Mesenchymal stem cell (in vitro differentiated cells and primary cell): Measurements from ENCODE around the gene EEPD1.
A peak's percentile ranks its signal among the peaks of the same experiment; 100 is the strongest.
"Not testable (repeated sequence)": the region's sequence is repeated elsewhere in the genome, so short reads cannot be mapped to it uniquely, and the experiment has no call there.

ENCODE experiments used
- DNase-seq: peaks from one replicate; pipeline ENCODE4 v3.0.0-alpha.2; 2013
- H2AFZ ChIP-seq: one replicate; pipeline ENCODE4 v1.6.1; 2013; ENCODE audit warnings: low read depth, mild to moderate bottlenecking, control low read depth, inconsistent platforms, low read length, moderate library complexity
- H2AK5ac ChIP-seq: 2 replicates; pipeline ENCODE4 v1.6.1; 2013; ENCODE audit warnings: low read length, moderate library complexity, mild to moderate bottlenecking, inconsistent platforms; ENCODE audit not compliant: severe bottlenecking
- H2BK120ac ChIP-seq: one replicate; pipeline ENCODE4 v1.6.1; 2013; ENCODE audit warnings: low read depth, mild to moderate bottlenecking, inconsistent platforms, low read length, moderate library complexity
- H2BK12ac ChIP-seq, 2 experiments: one replicate each; pipeline ENCODE4 v1.6.1; 2013; ENCODE audit warnings: inconsistent platforms in 2 of 2, low read length in 2 of 2, mild to moderate bottlenecking in 2 of 2, moderate library complexity in 2 of 2, control low read depth in 1 of 2
- H2BK15ac ChIP-seq: one replicate; pipeline ENCODE4 v1.6.1; 2013; ENCODE audit warnings: mild to moderate bottlenecking, low read depth, inconsistent platforms; ENCODE audit not compliant: poor library complexity, severe bottlenecking
- H2BK5ac ChIP-seq: 2 replicates; pipeline ENCODE4 v1.6.1; 2013; ENCODE audit warnings: low read depth, mild to moderate bottlenecking, low read length, control low read depth, inconsistent platforms; ENCODE audit not compliant: poor library complexity, severe bottlenecking
- H3K14ac ChIP-seq, 2 experiments: one replicate each; pipeline ENCODE4 v1.6.1; 2013; ENCODE audit warnings: inconsistent platforms in 2 of 2, low read length in 2 of 2, control low read depth in 1 of 2, mild to moderate bottlenecking in 1 of 2, moderate library complexity in 1 of 2
- H3K18ac ChIP-seq, 2 experiments: one replicate each; pipeline ENCODE4 v1.6.1; 2013; ENCODE audit warnings: inconsistent platforms in 2 of 2, low read length in 2 of 2, control low read depth in 1 of 2, low read depth in 1 of 2, mild to moderate bottlenecking in 1 of 2
- H3K23ac ChIP-seq, 2 experiments: one replicate each; pipeline ENCODE4 v1.6.1; 2013; ENCODE audit warnings: inconsistent platforms in 2 of 2, low read length in 2 of 2, mild to moderate bottlenecking in 2 of 2, moderate library complexity in 2 of 2, control low read depth in 1 of 2
- H3K27ac ChIP-seq: 2 replicates; pipeline ENCODE4 v1.5.1; 2013; ENCODE audit warnings: mild to moderate bottlenecking, moderate library complexity, low read length, control low read depth, inconsistent platforms; ENCODE audit not compliant: poor library complexity, severe bottlenecking
- H3K27me3 ChIP-seq, 2 experiments: 2 replicates each; pipeline versions ENCODE4 v1.6.1 to v1.7.0; 2013; ENCODE audit warnings: low read length in 2 of 2, mild to moderate bottlenecking in 2 of 2, moderate library complexity in 2 of 2, control low read depth in 1 of 2, inconsistent platforms in 1 of 2; ENCODE audit not compliant: control insufficient read depth in 1 of 2, insufficient read depth in 1 of 2
- H3K36me3 ChIP-seq, 2 experiments: 2 replicates each; pipeline versions ENCODE4 v1.6.1 to v1.7.0; 2013; ENCODE audit warnings: low read length in 2 of 2, control low read depth in 1 of 2, inconsistent platforms in 1 of 2, low read depth in 1 of 2, mild to moderate bottlenecking in 1 of 2; ENCODE audit not compliant: insufficient read depth in 2 of 2, control insufficient read depth in 1 of 2
- H3K4ac ChIP-seq, 2 experiments: one replicate each; pipeline ENCODE4 v1.6.1; 2013; ENCODE audit warnings: inconsistent platforms in 2 of 2, low read length in 2 of 2, mild to moderate bottlenecking in 2 of 2, moderate library complexity in 2 of 2, control low read depth in 1 of 2, low read depth in 1 of 2
- H3K4me1 ChIP-seq: 2 replicates; pipeline ENCODE4 v1.6.1; 2013; ENCODE audit warnings: low read depth, low read length, control low read depth; ENCODE audit not compliant: control insufficient read depth, insufficient read depth
- H3K4me2 ChIP-seq: 2 replicates; pipeline ENCODE4 v1.6.1; 2013; ENCODE audit warnings: low read length, mild to moderate bottlenecking, inconsistent platforms; ENCODE audit not compliant: poor library complexity, severe bottlenecking
- H3K4me3 ChIP-seq, 2 experiments: 2 replicates each; pipeline versions ENCODE4 v1.5.1 to v1.7.0; 2013; ENCODE audit warnings: low read length in 2 of 2, mild to moderate bottlenecking in 2 of 2, control low read depth in 1 of 2, low read depth in 1 of 2; ENCODE audit not compliant: insufficient read depth in 1 of 2
- H3K79me1 ChIP-seq: replicated peaks from 2 replicates; pipeline ENCODE4 v1.6.1; 2013; ENCODE audit warnings: mild to moderate bottlenecking, control low read depth, low read length, inconsistent platforms; ENCODE audit not compliant: poor library complexity, severe bottlenecking
- H3K9ac ChIP-seq: 2 replicates; pipeline ENCODE4 v1.7.0; 2013; ENCODE audit warnings: mild to moderate bottlenecking, low read length, moderate library complexity
- H3K9me3 ChIP-seq: 2 replicates; pipeline ENCODE4 v1.7.0; 2013; ENCODE audit warnings: mild to moderate bottlenecking, low read length; ENCODE audit not compliant: control insufficient read depth
- H4K8ac ChIP-seq: one replicate; pipeline ENCODE4 v1.6.1; 2013; ENCODE audit warnings: inconsistent platforms, mild to moderate bottlenecking, low read length, moderate library complexity
- H4K91ac ChIP-seq: one replicate; pipeline ENCODE4 v1.6.1; 2013; ENCODE audit warnings: mild to moderate bottlenecking, low read length, inconsistent platforms
- WGBS: methylation state at CpG from one replicate; pipeline ENCODE4 v1.1.7; 2013; ENCODE audit warnings: mixed read lengths; 5-methylcytosine and 5-hydroxymethylcytosine counted together

The EEPD1 gene

DNA sequence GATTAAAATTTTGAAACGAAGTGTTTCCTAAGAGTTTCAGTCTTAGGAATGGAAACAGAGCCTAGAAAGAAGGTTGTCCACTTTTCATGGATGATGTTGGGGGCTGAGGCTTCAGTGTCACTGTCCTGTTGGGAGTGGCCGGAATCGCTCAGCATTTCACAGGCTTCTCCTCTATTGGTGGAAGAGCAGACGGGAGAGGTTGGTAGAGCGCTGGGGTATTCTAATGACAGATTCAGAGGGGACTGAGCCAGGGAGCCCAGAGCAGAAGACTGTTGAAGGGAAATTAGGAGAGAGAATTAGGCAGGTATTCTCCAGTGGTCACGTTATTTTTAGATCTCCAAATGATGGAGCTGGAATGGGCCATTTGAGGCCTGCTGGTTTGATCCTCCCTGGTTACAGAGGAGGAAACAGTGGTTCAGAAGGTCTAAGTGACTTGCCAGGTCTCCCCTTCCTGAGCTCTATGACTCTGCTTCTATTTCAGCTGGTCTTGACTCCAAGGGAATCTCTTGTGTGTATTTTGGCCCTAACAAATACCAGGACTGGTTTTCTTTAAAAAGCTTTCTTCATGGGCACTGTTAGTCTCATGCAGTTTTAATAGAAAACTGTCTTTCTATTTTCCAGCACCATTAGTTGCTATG is 35.7 kb upstream of the EEPD1 start:
- Histone ChIP-seq H4K91ac (no peak overlapping the region), H2BK12ac (peak overlapping the region in 1 of 2 experiments; percentile 60), H3K4ac (no peak overlapping the region), H3K9me3 (no peaks in the 10 kb centered on the region), H3K27ac (no peak overlapping the region), H2AK5ac (peak overlapping the region; percentile 64), H3K4me1 (peaks cover 10% of the 10 kb centered on the region), H2BK15ac (no peak overlapping the region), H3K4me2 (no peak overlapping the region), H2BK5ac (no peak overlapping the region), H3K9ac (peak overlapping the region; percentile 62), H3K14ac (no peak overlapping the region), H3K36me3 (no peaks in the 10 kb centered on the region), H3K23ac (no peak overlapping the region), H2AFZ (no peak overlapping the region), H3K27me3 (no peaks in the 10 kb centered on the region), H3K79me1 (no peaks in the 10 kb centered on the region), H4K8ac (no peak overlapping the region), H3K18ac (no peak overlapping the region), H3K4me3 (no peak overlapping the region), H2BK120ac (no peak overlapping the region)
- WGBS, result 90% methylated on average over 6 of the region's 6 CpGs
- no peak for DNase-seq

DNA sequence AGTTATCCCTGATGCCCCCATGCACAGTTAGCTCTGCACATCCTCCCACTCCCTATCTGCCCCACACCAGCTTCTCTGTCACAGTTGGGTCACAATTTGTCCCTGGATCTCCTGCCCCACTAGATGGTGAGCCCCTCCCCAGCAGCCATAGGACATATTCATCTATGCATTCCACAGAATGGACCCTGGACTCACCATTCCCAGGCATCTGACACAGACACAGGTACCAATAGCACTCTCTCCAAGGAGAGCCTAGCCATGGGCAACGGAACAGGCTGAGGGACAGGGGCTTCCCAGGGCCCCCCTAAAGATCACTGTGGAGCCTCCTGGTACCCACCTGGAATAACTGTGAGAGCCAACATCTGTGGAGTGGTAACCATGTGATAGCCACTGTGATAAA is 34.7 kb upstream of the EEPD1 start:
- Histone ChIP-seq H3K9ac (no peak overlapping the region), H2BK12ac (no peak overlapping the region), H4K8ac (no peak overlapping the region), H3K23ac (no peak overlapping the region), H3K4me2 (no peak overlapping the region), H4K91ac (no peak overlapping the region), H2BK120ac (no peak overlapping the region), H3K79me1 (no peaks in the 10 kb centered on the region), H3K27me3 (no peaks in the 10 kb centered on the region), H2BK15ac (no peak overlapping the region), H3K36me3 (no peaks in the 10 kb centered on the region), H2BK5ac (no peak overlapping the region), H3K9me3 (no peaks in the 10 kb centered on the region), H3K4me3 (no peak overlapping the region), H2AK5ac (peak overlapping the region; percentile 31), H3K14ac (no peak overlapping the region), H3K4me1 (peaks cover 10% of the 10 kb centered on the region), H2AFZ (no peak overlapping the region), H3K18ac (no peak overlapping the region), H3K4ac (no peak overlapping the region), H3K27ac (no peak overlapping the region)
- WGBS, result 100% methylated on average over 1 of the region's 1 CpG
- no peak for DNase-seq

GRCh38 chr7:36119005-36119706 is 33.9 kb upstream of the EEPD1 start:
- Histone ChIP-seq H3K4me2 (no peak overlapping the region), H3K14ac (no peak overlapping the region), H2BK5ac (no peak overlapping the region), H3K27ac (no peak overlapping the region), H3K23ac (no peak overlapping the region), H3K79me1 (no peaks in the 10 kb centered on the region), H2BK15ac (no peak overlapping the region), H3K4me1 (peaks cover 10% of the 10 kb centered on the region), H3K36me3 (no peaks in the 10 kb centered on the region), H3K4me3 (no peak overlapping the region), H2BK120ac (no peak overlapping the region), H2AK5ac (no peak overlapping the region), H2BK12ac (no peak overlapping the region), H4K91ac (no peak overlapping the region), H3K4ac (no peak overlapping the region), H3K9me3 (no peaks in the 10 kb centered on the region), H4K8ac (no peak overlapping the region), H3K27me3 (no peaks in the 10 kb centered on the region), H3K18ac (no peak overlapping the region), H2AFZ (no peak overlapping the region), H3K9ac (peak overlapping the region; percentile 35)
- WGBS, result 94% methylated on average over 4 of the region's 6 CpGs
- DNase-seq, result peak; percentile 92

GRCh38 chr7:36119983-36120646 is 32.9 kb upstream of the EEPD1 start:
- H3K9ac ChIP-seq, H3K4me3 ChIP-seq, H2BK120ac ChIP-seq, H2AFZ ChIP-seq, H4K8ac ChIP-seq, H3K4ac ChIP-seq, H3K27me3 ChIP-seq, H3K4me2 ChIP-seq, H3K9me3 ChIP-seq, H3K79me1 ChIP-seq, DNase-seq, H2BK5ac ChIP-seq, H3K36me3 ChIP-seq, H3K27ac ChIP-seq, H4K91ac ChIP-seq, H2BK15ac ChIP-seq: not testable (repeated sequence)
- H3K23ac ChIP-seq, result peak overlapping the region in 1 of 2 experiments; percentile 40
- peak overlapping the region in 1 of 2 experiments; percentile 39 for H2BK12ac ChIP-seq
- 77% methylated on average over 13 of the region's 13 CpGs for WGBS
- H3K18ac ChIP-seq, result peak overlapping the region in 1 of 2 experiments; percentile 66
- H3K4me1 ChIP-seq, result peaks cover 10% of the 10 kb centered on the region
- H3K14ac ChIP-seq, result peak overlapping the region in 1 of 2 experiments; percentile 81
- peak overlapping the region; percentile 7 for H2AK5ac ChIP-seq
